ENCODE results near the gene FAM78A.

DNA sequence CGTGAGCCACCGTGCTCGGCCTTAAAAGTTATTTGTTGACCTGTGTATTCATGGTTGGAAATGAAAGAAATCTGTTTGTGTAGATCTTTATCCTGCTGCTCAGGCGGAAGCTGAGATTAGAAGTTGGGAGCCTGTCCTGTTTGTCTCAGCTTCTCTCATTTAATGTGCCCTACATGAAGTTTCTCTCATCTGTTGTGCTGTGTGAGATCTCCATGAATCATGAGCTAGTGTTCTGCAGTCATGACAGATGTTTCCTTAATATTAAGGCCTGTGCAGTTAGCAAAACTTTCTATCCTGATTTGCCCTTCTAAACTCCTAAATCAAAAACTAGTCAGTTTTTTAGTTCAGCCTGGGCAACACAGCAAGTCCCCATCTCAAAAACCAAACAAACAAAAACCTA, 59.5 kb downstream of the FAM78A start:
- no peak for TF ChIP-seq POLR2A (IDR thresholded peaks at IDR 0.05; ENCODE audit: low read depth)
- TF ChIP-seq, protein P1, sequence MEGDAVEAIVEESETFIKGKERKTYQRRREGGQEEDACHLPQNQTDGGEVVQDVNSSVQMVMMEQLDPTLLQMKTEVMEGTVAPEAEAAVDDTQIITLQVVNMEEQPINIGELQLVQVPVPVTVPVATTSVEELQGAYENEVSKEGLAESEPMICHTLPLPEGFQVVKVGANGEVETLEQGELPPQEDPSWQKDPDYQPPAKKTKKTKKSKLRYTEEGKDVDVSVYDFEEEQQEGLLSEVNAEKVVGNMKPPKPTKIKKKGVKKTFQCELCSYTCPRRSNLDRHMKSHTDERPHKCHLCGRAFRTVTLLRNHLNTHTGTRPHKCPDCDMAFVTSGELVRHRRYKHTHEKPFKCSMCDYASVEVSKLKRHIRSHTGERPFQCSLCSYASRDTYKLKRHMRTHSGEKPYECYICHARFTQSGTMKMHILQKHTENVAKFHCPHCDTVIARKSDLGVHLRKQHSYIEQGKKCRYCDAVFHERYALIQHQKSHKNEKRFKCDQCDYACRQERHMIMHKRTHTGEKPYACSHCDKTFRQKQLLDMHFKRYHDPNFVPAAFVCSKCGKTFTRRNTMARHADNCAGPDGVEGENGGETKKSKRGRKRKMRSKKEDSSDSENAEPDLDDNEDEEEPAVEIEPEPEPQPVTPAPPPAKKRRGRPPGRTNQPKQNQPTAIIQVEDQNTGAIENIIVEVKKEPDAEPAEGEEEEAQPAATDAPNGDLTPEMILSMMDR (IDR thresholded peaks at IDR 0.05), result no peak
- no peak for TF ChIP-seq EP300 (IDR thresholded peaks at IDR 0.05)
- no peak for TF ChIP-seq POLR2AphosphoS5 (IDR thresholded peaks at IDR 0.05)

Data from esophagus muscularis mucosa (tissue), 4 donors.